Endothelial cell of umbilical vein (primary cell): ENCODE measurements around the gene APOL4. TPM values are rescaled to one million over a fixed set of nuclear protein-coding genes. Genes with fewer than 3 reads are reported as not detected.

Experiments used
- BruUV-seq: library from RNA; stranded (reverse); fragments of 400-500 nt; replicated peaks from 2 replicates; lab custom pipeline; 2021; lab: Mats Ljungman, UMichigan
- CTCF ChIA-PET: fragments of 300-600, 350-600 bp; sonication (Branson Sonifier 250); formaldehyde crosslinking; loops from one replicate; lab custom pipeline; 2021; ENCODE audit warnings: antibody characterized with exemption, inconsistent platforms; lab: Charles Lee
- POLR2A ChIA-PET: fragments of 300-600, 350-600 bp; sonication (Branson Sonifier 250); formaldehyde crosslinking; loops from one replicate; lab custom pipeline; 2021; ENCODE audit warnings: antibody characterized with exemption, inconsistent platforms; lab: Charles Lee
- DNase-seq: peaks from one replicate; pipeline ENCODE4 v3.0.0-alpha.2; 2011; ENCODE audit warnings: low read depth, low spot score
- FAIRE-seq: peaks from 2 replicates; lab custom pipeline; 2011; peaks lifted over from hg19 to GRCh38; lab: Jason Lieb, UNC
- H2AFZ ChIP-seq: 2 replicates; pipeline ENCODE4 v1.6.0; 2012; ENCODE audit warnings: low read depth, low read length, control low read depth, inconsistent platforms
- H3K27ac ChIP-seq: 2 replicates; pipeline ENCODE4 v1.5.1; 2011; ENCODE audit warnings: low read depth, mild to moderate bottlenecking, control low read depth, low read length, moderate library complexity; ENCODE audit not compliant: insufficient read depth
- H3K27me3 ChIP-seq, 2 experiments: 2 replicates each; pipeline versions ENCODE4 v1.6.0 to v1.6.1; 2011; ENCODE audit warnings: low read length in 2 of 2, mixed read lengths in 1 of 2; ENCODE audit not compliant: control insufficient read depth in 2 of 2, insufficient read depth in 2 of 2
- H3K36me3 ChIP-seq, 2 experiments: 2 replicates in 1 of 2; 3 replicates in 1 of 2; pipeline ENCODE4 v1.5.1; 2011; ENCODE audit warnings: low read length in 2 of 2, mild to moderate bottlenecking in 1 of 2, moderate library complexity in 1 of 2; ENCODE audit not compliant: control insufficient read depth in 2 of 2, insufficient read depth in 2 of 2; ENCODE audit errors: extremely low read depth in 1 of 2
- H3K4me1 ChIP-seq: 3 replicates; pipeline ENCODE4 v1.5.1; 2011; ENCODE audit warnings: mild to moderate bottlenecking, low read length; ENCODE audit not compliant: control insufficient read depth, insufficient read depth; ENCODE audit errors: extremely low read depth
- H3K4me2 ChIP-seq: 2 replicates; pipeline ENCODE4 v1.6.1; 2011; ENCODE audit warnings: low read length, control low read depth, mixed read lengths; ENCODE audit not compliant: insufficient read depth
- H3K4me3 ChIP-seq, 3 experiments: fragments of 200-600 bp in 1 of 3; sonication (generic), shearing (Covaris generic) in 1 of 3; replicated peaks in 1 of 3; 2 replicates each; pipeline ENCODE4 v1.5.1; 2011 to 2016; ENCODE audit warnings: control low read depth in 3 of 3, low read length in 3 of 3, mild to moderate bottlenecking in 2 of 3, inconsistent platforms in 1 of 3, low read depth in 1 of 3, moderate library complexity in 1 of 3; ENCODE audit not compliant: insufficient read depth in 1 of 3
- H3K79me2 ChIP-seq: 2 replicates; pipeline ENCODE4 v1.6.0; 2012; ENCODE audit warnings: low read length, inconsistent platforms; ENCODE audit not compliant: control insufficient read depth, insufficient read depth
- H3K9ac ChIP-seq: replicated peaks from 2 replicates; pipeline ENCODE3; 2011; ENCODE audit warnings: low read length, control low read depth; ENCODE audit not compliant: insufficient read depth; ENCODE audit errors: extremely low read depth
- H3K9me1 ChIP-seq: replicated peaks from 3 replicates; pipeline ENCODE4 v1.6.0; 2011; ENCODE audit warnings: mild to moderate bottlenecking, low read length; ENCODE audit not compliant: control insufficient read depth, insufficient read depth; ENCODE audit errors: extremely low read depth
- H3K9me3 ChIP-seq: replicated peaks from 2 replicates; pipeline ENCODE4 v1.5.1; 2012; ENCODE audit warnings: low read length, inconsistent platforms; ENCODE audit not compliant: control insufficient read depth, insufficient read depth
- H4K20me1 ChIP-seq: replicated peaks from 2 replicates; pipeline ENCODE3; 2011; ENCODE audit warnings: mild to moderate bottlenecking, low read length; ENCODE audit not compliant: control insufficient read depth, insufficient read depth; ENCODE audit errors: extremely low read depth
- CTCF ChIP-seq, 2 donors: IDR thresholded peaks; 1 replicate in 1 of 2; 2 replicates in 1 of 2; pipeline ENCODE4 v1.5.1; 2011; ENCODE audit warnings: low read length in 2 of 2, mild to moderate bottlenecking in 2 of 2, moderate library complexity in 2 of 2, control low read depth in 1 of 2, inconsistent platforms in 1 of 2, low read depth in 1 of 2; ENCODE audit not compliant: insufficient read depth in 1 of 2; ENCODE audit errors: extremely low read depth in 1 of 2
- EZH2 ChIP-seq: IDR thresholded peaks from 2 replicates; pipeline ENCODE4 v1.6.1; 2012; ENCODE audit warnings: borderline replicate concordance, low read depth, mild to moderate bottlenecking, moderate library complexity, low read length, inconsistent platforms; ENCODE audit not compliant: severe bottlenecking
- GATA2 ChIP-seq: IDR thresholded peaks from 2 replicates; pipeline ENCODE4 v1.7.0; 2011; ENCODE audit warnings: low read depth, mild to moderate bottlenecking, moderate library complexity, mixed read lengths, low read length; ENCODE audit not compliant: insufficient read length, insufficient read depth
- JUN ChIP-seq: IDR thresholded peaks from 2 replicates; pipeline ENCODE4 v1.6.1; 2011; ENCODE audit warnings: borderline replicate concordance, low read depth; ENCODE audit not compliant: insufficient read length, insufficient read depth
- MYC ChIP-seq: IDR thresholded peaks from one replicate; pipeline ENCODE4 v1.6.1; 2011; ENCODE audit warnings: mild to moderate bottlenecking, low read depth, low read length
- POLR2AphosphoS5 ChIP-seq: IDR thresholded peaks from 2 replicates; pipeline ENCODE4 v1.6.1; 2012; ENCODE audit warnings: low read depth, mild to moderate bottlenecking, control low read depth, low read length, moderate library complexity; ENCODE audit not compliant: insufficient read depth
- dilution Hi-C: fragments of 300-500 bp; cut with MboI; formaldehyde crosslinking; loops from one replicate; pipeline ENCODE4 v1.15.0; 2019; ENCODE audit warnings: low sequenced_read_pairs; ENCODE audit not compliant: extremely low pct_ligation_motif_present
- intact Hi-C: fragments of 100-400 bp; cut with micrococcal nuclease; formaldehyde crosslinking; loops from one replicate; pipeline ENCODE4 v1.10.0; 2022
- polyA plus RNA-seq, 4 experiments: library from polyadenylated mRNA; depleted of rRNA in 3 of 4; stranded (reverse) in 3 of 4; unstranded in 1 of 4; fragments of >200 nt; gene quantifications; 2 replicates each; pipeline versions ENCODE4 v1.2.1 to v1.2.3, GENCODE V29; 2011 to 2012; ENCODE audit warnings: missing spikeins in 1 of 4
- total RNA-seq: library from RNA; stranded (reverse); gene quantifications from 2 replicates; pipeline ENCODE4 v1.2.3, GENCODE V29; 2021

APOL4 gene
- total and polyA plus RNA-seq, 2 donors (not counting 3 experiments of a cell fraction or from before 2014, with no cell fraction given) = 0.33 to 0.97 TPM

- no peaks in the 10 kb centered on the region for H3K36me3 ChIP-seq
- dilution Hi-C loops (no loop called here), intact Hi-C loops (no loop called here)
- no peaks in the 10 kb centered on the region for H3K79me2 ChIP-seq
- peaks cover 6% of the 10 kb centered on the region for H3K4me1 ChIP-seq
- no peak overlapping the region for H3K4me3 ChIP-seq
- H4K20me1 ChIP-seq = no peaks in the 10 kb centered on the region
- no peak overlapping the region for H2AFZ ChIP-seq
- no peak overlapping the region for H3K9ac ChIP-seq
- DNase-seq = no peak
- no peaks in the 10 kb centered on the region for H3K9me1 ChIP-seq
- H3K27ac ChIP-seq = no peak overlapping the region
- FAIRE-seq = no peak
- TF ChIP-seq CTCF (IDR thresholded peaks at IDR 0.05; ENCODE audit: extremely low read depth in 1 of 2, insufficient read depth in 1 of 2, low read depth in 1 of 2, low read length in 2 of 2) (no peak), GATA2 (no peak), EZH2 (no peak)
- BruUV-seq = no TSS peak
- H3K4me2 ChIP-seq = no peak overlapping the region
- no peaks in the 10 kb centered on the region for H3K9me3 ChIP-seq
- ChIA-PET POLR2A (no interaction called here), CTCF (interaction anchor here (1.3 to 1.5 kb wide), 2 partner anchors 10 to 29 kb away, joined by 3 to 5 read pairs; partner anchors contain the start of gene APOL2)
- H3K27me3 ChIP-seq = no peaks in the 10 kb centered on the region
Measured at GRCh38 chr22:36249160-36249559, 47.6 kb upstream of the APOL4 start.

GRCh38 chr22:36247955-36248354, 46.3 kb upstream of the APOL4 start:
- BruUV-seq = no TSS peak
- TF ChIP-seq MYC = no peak
- TF ChIP-seq CTCF (IDR thresholded peaks at IDR 0.05; ENCODE audit: extremely low read depth in 1 of 2, insufficient read depth in 1 of 2, low read depth in 1 of 2, low read length in 2 of 2) = no peak
- no peak for TF ChIP-seq POLR2AphosphoS5
- TF ChIP-seq GATA2 = no peak
- no peak for TF ChIP-seq EZH2
- TF ChIP-seq JUN = no peak
- no peaks in the 10 kb centered on the region for H3K27me3 ChIP-seq
- H3K79me2 ChIP-seq = no peaks in the 10 kb centered on the region
- intact Hi-C loops (loop anchor here (1.0 kb wide), 1 partner anchor 18 kb away; no protein-coding TSS in a partner anchor), dilution Hi-C loops (no loop called here)
- no peak for FAIRE-seq
- H3K4me1 ChIP-seq = no peaks in the 10 kb centered on the region
- no peaks in the 10 kb centered on the region for H3K9me1 ChIP-seq
- H2AFZ ChIP-seq = no peak overlapping the region
- no peaks in the 10 kb centered on the region for H3K9me3 ChIP-seq
- no peak overlapping the region for H3K4me2 ChIP-seq
- ChIA-PET CTCF (interaction anchor here (1.5 kb wide), 2 partner anchors 9 to 223 kb away, joined by 3 to 5 read pairs; partner anchors contain the start of gene APOL2), POLR2A (no interaction called here)
- no peak overlapping the region for H3K27ac ChIP-seq
- no peak overlapping the region for H3K4me3 ChIP-seq
- DNase-seq = no peak
- no peaks in the 10 kb centered on the region for H3K36me3 ChIP-seq
- no peaks in the 10 kb centered on the region for H4K20me1 ChIP-seq
- H3K9ac ChIP-seq = no peak overlapping the region
